Stimulated activated naive CD4-positive, alpha-beta T cell treated with Interleukin-2 at 50 U/mL for 16 hours (primary cell): ENCODE data around the gene OAS2.

Experiments
- DNase-seq: peaks from one replicate; lab custom pipeline; 2025; lab: John Stamatoyannopoulos, UW

The OAS2 gene, protein sequence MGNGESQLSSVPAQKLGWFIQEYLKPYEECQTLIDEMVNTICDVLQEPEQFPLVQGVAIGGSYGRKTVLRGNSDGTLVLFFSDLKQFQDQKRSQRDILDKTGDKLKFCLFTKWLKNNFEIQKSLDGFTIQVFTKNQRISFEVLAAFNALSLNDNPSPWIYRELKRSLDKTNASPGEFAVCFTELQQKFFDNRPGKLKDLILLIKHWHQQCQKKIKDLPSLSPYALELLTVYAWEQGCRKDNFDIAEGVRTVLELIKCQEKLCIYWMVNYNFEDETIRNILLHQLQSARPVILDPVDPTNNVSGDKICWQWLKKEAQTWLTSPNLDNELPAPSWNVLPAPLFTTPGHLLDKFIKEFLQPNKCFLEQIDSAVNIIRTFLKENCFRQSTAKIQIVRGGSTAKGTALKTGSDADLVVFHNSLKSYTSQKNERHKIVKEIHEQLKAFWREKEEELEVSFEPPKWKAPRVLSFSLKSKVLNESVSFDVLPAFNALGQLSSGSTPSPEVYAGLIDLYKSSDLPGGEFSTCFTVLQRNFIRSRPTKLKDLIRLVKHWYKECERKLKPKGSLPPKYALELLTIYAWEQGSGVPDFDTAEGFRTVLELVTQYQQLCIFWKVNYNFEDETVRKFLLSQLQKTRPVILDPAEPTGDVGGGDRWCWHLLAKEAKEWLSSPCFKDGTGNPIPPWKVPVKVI

GRCh38 chr12:112978163-112979040, at the start of gene OAS2:
Gene OAS2 (plus strand): TSS chr12:112978519. CDS start chr12:112978609, 90 bp downstream.
- peak; percentile 80 for DNase-seq

- no peak for DNase-seq
Measured at GRCh38 chr12:112928978-112929377, 49.3 kb upstream of the OAS2 start.

GRCh38 chr12:112929715-112930114, 48.6 kb upstream of the OAS2 start:
- no peak for DNase-seq

GRCh38 chr12:112930350-112930749, 48.0 kb upstream of the OAS2 start:
- no peak for DNase-seq

GRCh38 chr12:112932485-112933128, 45.7 kb upstream of the OAS2 start:
- no peak for DNase-seq

GRCh38 chr12:112933129-112933505, 45.2 kb upstream of the OAS2 start:
- DNase-seq, result no peak

DNA sequence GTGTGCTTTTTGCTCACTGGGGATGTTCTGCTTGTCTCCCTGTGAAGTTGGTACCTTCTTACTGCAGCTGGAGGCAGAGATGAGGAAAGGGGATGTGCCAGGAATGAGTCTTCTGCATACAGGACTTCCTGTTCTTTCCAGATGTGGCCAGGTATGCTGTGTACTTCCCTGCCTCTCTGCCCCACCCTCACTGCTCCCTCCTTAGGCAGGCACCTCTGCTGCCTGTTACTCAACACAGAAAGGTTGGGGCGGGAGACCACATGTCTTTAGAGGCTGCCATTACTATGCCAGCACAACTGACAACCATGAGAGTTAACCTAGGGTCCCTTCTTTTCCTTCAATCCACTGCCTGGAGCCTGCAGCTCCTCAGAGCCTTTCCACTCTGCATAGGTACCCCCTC, 42.1 kb upstream of the OAS2 start:
- no peak for DNase-seq

GRCh38 chr12:112936927-112937326, 41.4 kb upstream of the OAS2 start:
- no peak for DNase-seq

GRCh38 chr12:112937741-112938719, 40.3 kb upstream of the OAS2 start, which contains the start of gene OAS3:
Gene OAS3 (plus strand): TSS chr12:112938474. CDS start chr12:112938531, 57 bp downstream.
- DNase-seq, result peak; percentile 61

GRCh38 chr12:112938751-112939150, 39.6 kb upstream of the OAS2 start:
- no peak for DNase-seq

DNA sequence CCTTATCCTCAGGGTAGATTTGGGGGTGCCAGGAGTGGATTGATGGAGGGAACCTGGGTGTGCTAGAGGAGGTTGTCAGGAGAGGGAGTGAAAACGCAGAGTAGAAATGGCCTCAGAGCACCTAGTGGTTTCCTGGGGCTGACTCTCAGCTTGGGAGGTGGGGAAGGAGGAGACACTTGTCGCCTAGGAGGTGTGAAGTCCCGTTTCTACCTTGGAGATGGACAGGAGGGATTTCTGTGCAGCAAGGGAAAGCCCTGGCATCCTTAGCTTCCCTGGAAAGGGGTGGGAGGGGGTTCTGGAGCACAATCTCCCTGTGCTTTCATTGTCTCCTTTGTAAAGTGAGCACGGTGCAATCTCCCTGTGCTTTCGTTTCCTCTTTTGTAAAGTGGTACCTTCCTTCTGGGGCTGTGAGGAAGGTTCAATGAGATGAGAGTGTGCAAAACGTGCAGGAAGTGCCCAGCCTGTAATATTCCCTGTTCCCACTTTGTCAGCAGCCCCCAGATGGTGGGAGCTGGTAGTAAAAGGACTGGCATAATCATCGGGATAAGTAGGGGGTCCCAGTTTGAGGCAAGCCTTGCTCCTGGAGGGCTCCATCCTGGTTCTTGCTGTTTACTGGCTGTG, 38.4 kb upstream of the OAS2 start:
- DNase-seq, result no peak

- no peak for DNase-seq
Measured at GRCh38 chr12:112941528-112942335, 36.6 kb upstream of the OAS2 start.

GRCh38 chr12:112942572-112942971, 35.7 kb upstream of the OAS2 start:
- no peak for DNase-seq

DNA sequence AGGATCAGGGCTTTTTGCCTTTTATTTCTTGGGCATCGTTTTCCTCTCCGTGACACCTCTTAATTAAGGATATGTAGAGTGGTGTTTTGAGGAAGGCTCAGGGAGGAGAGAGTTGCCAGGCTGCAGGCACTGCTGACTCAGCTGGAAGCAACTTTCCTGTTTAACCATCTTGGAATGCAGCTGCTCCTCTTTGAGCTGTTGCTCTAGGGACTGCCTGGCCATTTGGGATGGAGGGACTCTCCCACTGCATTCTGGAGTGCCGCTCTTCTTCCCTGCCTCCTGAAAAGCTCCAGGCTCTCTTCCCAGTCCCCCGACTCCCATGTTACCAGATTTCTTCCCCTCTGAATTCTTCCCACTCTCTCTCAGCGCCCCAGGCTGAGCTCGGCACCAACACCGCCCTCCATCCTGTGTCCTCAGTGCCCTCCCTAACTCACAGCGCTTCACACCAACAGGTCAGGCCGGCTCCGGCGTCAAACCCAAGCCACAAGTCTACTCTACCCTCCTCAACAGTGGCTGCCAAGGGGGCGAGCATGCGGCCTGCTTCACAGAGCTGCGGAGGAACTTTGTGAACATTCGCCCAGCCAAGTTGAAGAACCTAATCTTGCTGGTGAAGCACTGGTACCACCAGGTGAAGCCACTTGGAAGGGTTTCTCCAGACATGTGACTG, 34.2 kb upstream of the OAS2 start:
- DNase-seq, result no peak

DNA sequence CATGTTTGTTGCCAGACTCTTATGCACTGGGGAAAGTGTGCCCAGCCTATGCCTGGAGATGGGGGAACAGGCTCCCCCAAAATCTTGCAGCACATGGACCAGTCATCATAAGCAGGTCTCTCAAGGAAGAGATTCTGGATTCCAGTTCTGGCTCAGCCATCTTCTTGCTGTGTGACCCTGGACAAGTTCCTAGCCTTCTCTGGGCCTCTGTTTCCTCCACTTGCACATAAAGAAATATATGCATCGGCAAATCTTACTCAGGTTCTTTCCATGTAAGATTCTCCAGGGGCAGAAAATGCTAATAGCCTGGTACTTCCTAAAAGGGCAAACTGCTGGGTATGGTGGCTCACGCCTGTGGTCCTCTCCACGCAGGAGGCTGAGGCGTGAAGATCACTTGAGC, 32.8 kb upstream of the OAS2 start:
- DNase-seq, result no peak

GRCh38 chr12:112946236-112947000, 31.9 kb upstream of the OAS2 start:
- DNase-seq, result no peak

- DNase-seq, result no peak
Measured at GRCh38 chr12:112947314-112947713, 31.0 kb upstream of the OAS2 start.

GRCh38 chr12:112947761-112948160, 30.6 kb upstream of the OAS2 start:
- no peak for DNase-seq
